Endothelial cell of umbilical vein (primary cell): ENCODE results near the gene TMEM239. TPM values are rescaled to one million over a fixed set of nuclear protein-coding genes. Genes with fewer than 3 reads are reported as not detected.

Source experiments
- BruUV-seq: library from RNA; stranded (reverse); fragments of 400-500 nt; replicated peaks from 2 replicates; lab custom pipeline; 2021; lab: Mats Ljungman, UMichigan
- CTCF ChIA-PET: fragments of 300-600, 350-600 bp; sonication (Branson Sonifier 250); formaldehyde crosslinking; loops from one replicate; lab custom pipeline; 2021; ENCODE audit warnings: antibody characterized with exemption, inconsistent platforms; lab: Charles Lee
- POLR2A ChIA-PET: fragments of 300-600, 350-600 bp; sonication (Branson Sonifier 250); formaldehyde crosslinking; loops from one replicate; lab custom pipeline; 2021; ENCODE audit warnings: antibody characterized with exemption, inconsistent platforms; lab: Charles Lee
- DNase-seq: peaks from one replicate; pipeline ENCODE4 v3.0.0-alpha.2; 2011; ENCODE audit warnings: low read depth, low spot score
- FAIRE-seq: peaks from 2 replicates; lab custom pipeline; 2011; peaks lifted over from hg19 to GRCh38; lab: Jason Lieb, UNC
- H2AFZ ChIP-seq: 2 replicates; pipeline ENCODE4 v1.6.0; 2012; ENCODE audit warnings: low read depth, low read length, control low read depth, inconsistent platforms
- H3K27ac ChIP-seq: 2 replicates; pipeline ENCODE4 v1.5.1; 2011; ENCODE audit warnings: low read depth, mild to moderate bottlenecking, control low read depth, low read length, moderate library complexity; ENCODE audit not compliant: insufficient read depth
- H3K27me3 ChIP-seq, 2 experiments: 2 replicates each; pipeline versions ENCODE4 v1.6.0 to v1.6.1; 2011; ENCODE audit warnings: low read length in 2 of 2, mixed read lengths in 1 of 2; ENCODE audit not compliant: control insufficient read depth in 2 of 2, insufficient read depth in 2 of 2
- H3K36me3 ChIP-seq, 2 experiments: 2 replicates in 1 of 2; 3 replicates in 1 of 2; pipeline ENCODE4 v1.5.1; 2011; ENCODE audit warnings: low read length in 2 of 2, mild to moderate bottlenecking in 1 of 2, moderate library complexity in 1 of 2; ENCODE audit not compliant: control insufficient read depth in 2 of 2, insufficient read depth in 2 of 2; ENCODE audit errors: extremely low read depth in 1 of 2
- H3K4me1 ChIP-seq: 3 replicates; pipeline ENCODE4 v1.5.1; 2011; ENCODE audit warnings: mild to moderate bottlenecking, low read length; ENCODE audit not compliant: control insufficient read depth, insufficient read depth; ENCODE audit errors: extremely low read depth
- H3K4me2 ChIP-seq: 2 replicates; pipeline ENCODE4 v1.6.1; 2011; ENCODE audit warnings: low read length, control low read depth, mixed read lengths; ENCODE audit not compliant: insufficient read depth
- H3K4me3 ChIP-seq, 3 experiments: fragments of 200-600 bp in 1 of 3; sonication (generic), shearing (Covaris generic) in 1 of 3; replicated peaks in 1 of 3; 2 replicates each; pipeline ENCODE4 v1.5.1; 2011 to 2016; ENCODE audit warnings: control low read depth in 3 of 3, low read length in 3 of 3, mild to moderate bottlenecking in 2 of 3, inconsistent platforms in 1 of 3, low read depth in 1 of 3, moderate library complexity in 1 of 3; ENCODE audit not compliant: insufficient read depth in 1 of 3
- H3K79me2 ChIP-seq: 2 replicates; pipeline ENCODE4 v1.6.0; 2012; ENCODE audit warnings: low read length, inconsistent platforms; ENCODE audit not compliant: control insufficient read depth, insufficient read depth
- H3K9ac ChIP-seq: replicated peaks from 2 replicates; pipeline ENCODE3; 2011; ENCODE audit warnings: low read length, control low read depth; ENCODE audit not compliant: insufficient read depth; ENCODE audit errors: extremely low read depth
- H3K9me1 ChIP-seq: replicated peaks from 3 replicates; pipeline ENCODE4 v1.6.0; 2011; ENCODE audit warnings: mild to moderate bottlenecking, low read length; ENCODE audit not compliant: control insufficient read depth, insufficient read depth; ENCODE audit errors: extremely low read depth
- H3K9me3 ChIP-seq: replicated peaks from 2 replicates; pipeline ENCODE4 v1.5.1; 2012; ENCODE audit warnings: low read length, inconsistent platforms; ENCODE audit not compliant: control insufficient read depth, insufficient read depth
- H4K20me1 ChIP-seq: replicated peaks from 2 replicates; pipeline ENCODE3; 2011; ENCODE audit warnings: mild to moderate bottlenecking, low read length; ENCODE audit not compliant: control insufficient read depth, insufficient read depth; ENCODE audit errors: extremely low read depth
- CTCF ChIP-seq, 2 donors: IDR thresholded peaks; 1 replicate in 1 of 2; 2 replicates in 1 of 2; pipeline ENCODE4 v1.5.1; 2011; ENCODE audit warnings: low read length in 2 of 2, mild to moderate bottlenecking in 2 of 2, moderate library complexity in 2 of 2, control low read depth in 1 of 2, inconsistent platforms in 1 of 2, low read depth in 1 of 2; ENCODE audit not compliant: insufficient read depth in 1 of 2; ENCODE audit errors: extremely low read depth in 1 of 2
- EZH2 ChIP-seq: IDR thresholded peaks from 2 replicates; pipeline ENCODE4 v1.6.1; 2012; ENCODE audit warnings: borderline replicate concordance, low read depth, mild to moderate bottlenecking, moderate library complexity, low read length, inconsistent platforms; ENCODE audit not compliant: severe bottlenecking
- FOS ChIP-seq: IDR thresholded peaks from 2 replicates; pipeline ENCODE4 v1.6.1; 2011; ENCODE audit warnings: mild to moderate bottlenecking, low read length, moderate library complexity, borderline replicate concordance; ENCODE audit not compliant: insufficient read depth
- GATA2 ChIP-seq: IDR thresholded peaks from 2 replicates; pipeline ENCODE4 v1.7.0; 2011; ENCODE audit warnings: low read depth, mild to moderate bottlenecking, moderate library complexity, mixed read lengths, low read length; ENCODE audit not compliant: insufficient read length, insufficient read depth
- JUN ChIP-seq: IDR thresholded peaks from 2 replicates; pipeline ENCODE4 v1.6.1; 2011; ENCODE audit warnings: borderline replicate concordance, low read depth; ENCODE audit not compliant: insufficient read length, insufficient read depth
- MAX ChIP-seq: IDR thresholded peaks from 2 replicates; pipeline ENCODE4 v1.6.1; 2011; ENCODE audit not compliant: insufficient read depth, insufficient read length
- MYC ChIP-seq: IDR thresholded peaks from one replicate; pipeline ENCODE4 v1.6.1; 2011; ENCODE audit warnings: mild to moderate bottlenecking, low read depth, low read length
- POLR2A ChIP-seq: IDR thresholded peaks from 2 replicates; pipeline ENCODE4 v1.6.1; 2012; ENCODE audit warnings: low read depth, mild to moderate bottlenecking, control low read depth, low read length
- POLR2AphosphoS5 ChIP-seq: IDR thresholded peaks from 2 replicates; pipeline ENCODE4 v1.6.1; 2012; ENCODE audit warnings: low read depth, mild to moderate bottlenecking, control low read depth, low read length, moderate library complexity; ENCODE audit not compliant: insufficient read depth
- dilution Hi-C: fragments of 300-500 bp; cut with MboI; formaldehyde crosslinking; loops from one replicate; pipeline ENCODE4 v1.15.0; 2019; ENCODE audit warnings: low sequenced_read_pairs; ENCODE audit not compliant: extremely low pct_ligation_motif_present
- intact Hi-C: fragments of 100-400 bp; cut with micrococcal nuclease; formaldehyde crosslinking; loops from one replicate; pipeline ENCODE4 v1.10.0; 2022
- polyA plus RNA-seq, 4 experiments: library from polyadenylated mRNA; depleted of rRNA in 3 of 4; stranded (reverse) in 3 of 4; unstranded in 1 of 4; fragments of >200 nt; gene quantifications; 2 replicates each; pipeline versions ENCODE4 v1.2.1 to v1.2.3, GENCODE V29; 2011 to 2012; ENCODE audit warnings: missing spikeins in 1 of 4
- total RNA-seq: library from RNA; stranded (reverse); gene quantifications from 2 replicates; pipeline ENCODE4 v1.2.3, GENCODE V29; 2021

The TMEM239 gene
- total and polyA plus RNA-seq, 2 donors (not counting 3 experiments of a cell fraction or from before 2014, with no cell fraction given): not detected

GRCh38 chr20:2817891-2818595, 1.9 kb downstream of the TMEM239 start:
- DNase-seq (no peak), FAIRE-seq (no peak)
- Histone ChIP-seq H3K36me3 (no peaks in the 10 kb centered on the region), H3K4me3 (no peak overlapping the region), H3K9ac (no peak overlapping the region), H3K4me2 (no peak overlapping the region), H4K20me1 (no peaks in the 10 kb centered on the region), H3K9me1 (no peaks in the 10 kb centered on the region), H3K4me1 (no peaks in the 10 kb centered on the region), H3K9me3 (no peaks in the 10 kb centered on the region), H3K79me2 (no peaks in the 10 kb centered on the region), H3K27ac (no peak overlapping the region), H3K27me3 (peaks cover 25 to 29% of the 10 kb centered on the region in 2 experiments), H2AFZ (no peak overlapping the region)
- intact Hi-C loops (no loop called here), dilution Hi-C loops (no loop called here)
- ChIA-PET POLR2A (no interaction called here), CTCF (no interaction called here)
- BruUV-seq: no TSS peak
- no peak for TF ChIP-seq CTCF (IDR thresholded peaks at IDR 0.05; ENCODE audit: extremely low read depth in 1 of 2, insufficient read depth in 1 of 2, low read depth in 1 of 2, low read length in 2 of 2)
- TF ChIP-seq FOS: no peak
- TF ChIP-seq GATA2: no peak
- no peak for TF ChIP-seq JUN
- TF ChIP-seq MYC: no peak
- no peak for TF ChIP-seq MAX
- no peak for TF ChIP-seq EZH2
- no peak for TF ChIP-seq POLR2A
- TF ChIP-seq POLR2AphosphoS5: no peak
